22Rv1 (cell line): ENCODE data around the gene CYP26C1.

Experiments used
- CTCF ChIP-seq: fragments of 450-650 bp; IDR thresholded peaks from 2 replicates; pipeline ENCODE4 v1.5.1; 2017; ENCODE audit warnings: mild to moderate bottlenecking
- ZFX ChIP-seq: fragments of 450-650 bp; IDR thresholded peaks from 2 replicates; pipeline ENCODE4 v1.6.1; 2017; ENCODE audit warnings: antibody characterized with exemption, borderline replicate concordance

GRCh38 chr10:93099670-93100069 is 39.1 kb downstream of the CYP26C1 start:
- no peak for TF ChIP-seq CTCF
- no peak for TF ChIP-seq ZFX
